ENCODE results near the gene CHN1.

The CHN1 gene

GRCh38 chr2:174963437-174964400 is 41.5 kb downstream of the CHN1 start:
- no peak overlapping the region for H3K4me3 ChIP-seq (ENCODE audit: low read depth in 1 of 2, low read length in 1 of 2)
- no peaks in the 10 kb centered on the region for H3K4me1 ChIP-seq (ENCODE audit: control insufficient read depth in 1 of 2, insufficient read depth in 1 of 2, low read depth in 1 of 2, low read length in 1 of 2)
- H3K27me3 ChIP-seq = peaks cover 54% of the 10 kb centered on the region
- TF ChIP-seq CTCF (IDR thresholded peaks at IDR 0.05) = no peak
- no peaks in the 10 kb centered on the region for H3K36me3 ChIP-seq
- H3K27ac ChIP-seq = no peak overlapping the region
- H3K9me3 ChIP-seq = no peaks in the 10 kb centered on the region

GRCh38 chr2:174959787-174960186 is 45.4 kb downstream of the CHN1 start:
- no peaks in the 10 kb centered on the region for H3K9me3 ChIP-seq
- peaks cover 24% of the 10 kb centered on the region for H3K27me3 ChIP-seq
- H3K4me1 ChIP-seq (ENCODE audit: control insufficient read depth in 1 of 2, insufficient read depth in 1 of 2, low read depth in 1 of 2, low read length in 1 of 2) = no peaks in the 10 kb centered on the region
- no peak for TF ChIP-seq CTCF (IDR thresholded peaks at IDR 0.05)
- H3K4me3 ChIP-seq (ENCODE audit: low read depth in 1 of 2, low read length in 1 of 2) = no peak overlapping the region
- no peak overlapping the region for H3K27ac ChIP-seq
- no peaks in the 10 kb centered on the region for H3K36me3 ChIP-seq

GRCh38 chr2:174957050-174957449 is 48.1 kb downstream of the CHN1 start:
- Histone ChIP-seq H3K4me1 (ENCODE audit: control insufficient read depth in 1 of 2, insufficient read depth in 1 of 2, low read depth in 1 of 2, low read length in 1 of 2) (no peaks in the 10 kb centered on the region), H3K4me3 (ENCODE audit: low read depth in 1 of 2, low read length in 1 of 2) (no peak overlapping the region), H3K36me3 (no peaks in the 10 kb centered on the region), H3K27ac (no peak overlapping the region), H3K9me3 (no peaks in the 10 kb centered on the region), H3K27me3 (peaks cover 34% of the 10 kb centered on the region)
- no peak for TF ChIP-seq CTCF (IDR thresholded peaks at IDR 0.05)

GRCh38 chr2:174952607-174953006 is 52.6 kb downstream of the CHN1 start:
- H3K27me3 ChIP-seq = peaks cover 28% of the 10 kb centered on the region
- H3K36me3 ChIP-seq = no peaks in the 10 kb centered on the region

GRCh38 chr2:174951745-174952144 is 53.4 kb downstream of the CHN1 start:
- no peaks in the 10 kb centered on the region for H3K4me1 ChIP-seq (ENCODE audit: control insufficient read depth in 1 of 2, insufficient read depth in 1 of 2, low read depth in 1 of 2, low read length in 1 of 2)
- TF ChIP-seq CTCF (IDR thresholded peaks at IDR 0.05) = no peak
- peaks cover 28% of the 10 kb centered on the region for H3K27me3 ChIP-seq
- H3K9me3 ChIP-seq = no peaks in the 10 kb centered on the region
- H3K4me3 ChIP-seq (ENCODE audit: low read depth in 1 of 2, low read length in 1 of 2) = no peak overlapping the region
- no peak overlapping the region for H3K27ac ChIP-seq
- no peaks in the 10 kb centered on the region for H3K36me3 ChIP-seq

More at GRCh38 chr2:174952607-174953006, 52.6 kb downstream of the CHN1 start:
- Histone ChIP-seq H3K4me1 (ENCODE audit: control insufficient read depth in 1 of 2, insufficient read depth in 1 of 2, low read depth in 1 of 2, low read length in 1 of 2) (no peaks in the 10 kb centered on the region), H3K27ac (no peak overlapping the region), H3K4me3 (ENCODE audit: low read depth in 1 of 2, low read length in 1 of 2) (no peak overlapping the region), H3K9me3 (no peaks in the 10 kb centered on the region)
- no peak for TF ChIP-seq CTCF (IDR thresholded peaks at IDR 0.05)

Measured in neutrophil (primary cell).